Vagina (tissue), 2 donors: ENCODE results near the gene HEMK1. TPM values are rescaled to one million over a fixed set of nuclear protein-coding genes. Genes with fewer than 3 reads are reported as not detected.

ENCODE experiments used
- DNase-seq, 2 donors: peaks; one replicate each; pipeline ENCODE4 v3.0.0-alpha.2; 2017; ENCODE audit errors: extremely low spot score in 2 of 2
- H3K27ac ChIP-seq: fragments of 200-600 bp; sonication (generic); one replicate; pipeline ENCODE4 v1.5.1; 2019
- H3K27me3 ChIP-seq: fragments of 200-600 bp; sonication (generic); one replicate; pipeline ENCODE4 v1.5.1; 2019
- H3K36me3 ChIP-seq, 2 donors: fragments of 200-600 bp; sonication (generic); one replicate each; pipeline ENCODE4 v1.5.1; 2017 to 2019
- H3K4me1 ChIP-seq: fragments of 200-600 bp; sonication (generic); one replicate; pipeline ENCODE4 v1.5.1; 2019
- H3K4me3 ChIP-seq, 2 donors: fragments of 200-600 bp; sonication (generic); 1 replicate in 1 of 2; 2 replicates in 1 of 2; pipeline ENCODE4 v1.5.1; 2016 to 2019
- H3K9me3 ChIP-seq: fragments of 200-600 bp; sonication (generic); one replicate; pipeline ENCODE4 v1.5.1; 2019
- POLR2A ChIP-seq, 2 donors: fragments of 450-650 bp; IDR thresholded peaks; one replicate each; pipeline ENCODE4 v1.6.1; 2017; ENCODE audit warnings: antibody characterized with exemption in 2 of 2, mild to moderate bottlenecking in 2 of 2, moderate library complexity in 2 of 2
- POLR2AphosphoS5 ChIP-seq, 2 donors: sonication (generic); formaldehyde crosslinking; IDR thresholded peaks; one replicate each; pipeline ENCODE4 v1.9.0; 2017; ENCODE audit warnings: antibody characterized with exemption in 2 of 2, mild to moderate bottlenecking in 2 of 2, low read depth in 1 of 2; ENCODE audit not compliant: insufficient read depth in 1 of 2
- intact Hi-C: fragments of 100-400 bp; cut with DNase I; formaldehyde crosslinking; loops from one replicate; pipeline ENCODE4 v1.15.1; 2023
- total RNA-seq: library from RNA; depleted of rRNA; stranded (reverse); fragments of >200 nt; gene quantifications from one replicate; pipeline ENCODE4 v1.2.3, GENCODE V29; 2016
- TF ChIP-seq, protein P1 (sequence below), 3 experiments: fragments of 450-650 bp in 2 of 3; fragments of 200-600 bp in 1 of 3; sonication (generic) in 1 of 3; IDR thresholded peaks; one replicate each; pipeline ENCODE4 v1.5.1; 2017 to 2019; ENCODE audit warnings: antibody characterized with exemption in 3 of 3, mild to moderate bottlenecking in 2 of 3, moderate library complexity in 2 of 3

HEMK1 gene
- total RNA-seq, 1 donor from 2014 or later = 3.4 TPM

DNA sequence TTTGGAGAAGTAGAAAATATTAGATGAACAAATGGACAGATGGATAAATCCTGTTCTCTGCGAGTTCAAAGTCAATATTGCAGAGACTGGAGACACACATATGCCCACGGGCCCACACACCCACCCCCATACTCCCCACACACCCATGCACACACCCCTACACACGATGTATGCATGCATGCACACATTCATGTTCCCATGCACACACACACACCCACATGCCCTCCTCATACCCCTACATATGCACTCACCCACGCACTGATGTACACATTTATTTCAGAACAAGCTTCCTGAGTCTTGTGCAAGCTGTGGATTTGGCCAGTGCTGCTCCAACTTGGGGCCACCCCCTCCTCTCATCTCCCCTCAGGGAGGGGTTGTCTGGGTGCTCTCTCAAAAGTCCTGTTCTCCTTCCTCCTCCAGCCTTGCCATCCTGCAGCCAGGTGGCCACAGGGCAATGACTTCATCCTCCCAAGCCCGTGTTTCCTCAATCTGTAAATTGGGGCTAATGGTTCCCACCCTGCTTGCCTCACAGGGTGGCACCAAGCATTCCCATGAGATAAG, 64.0 kb downstream of the HEMK1 start:
- no peak for DNase-seq
- Histone ChIP-seq H3K4me1 (peaks cover 33% of the 10 kb centered on the region), H3K4me3 (no peak overlapping the region)

GRCh38 chr3:50635066-50635465, 65.7 kb downstream of the HEMK1 start:
- Histone ChIP-seq H3K27ac (no peak overlapping the region), H3K27me3 (no peaks in the 10 kb centered on the region), H3K9me3 (no peaks in the 10 kb centered on the region), H3K4me3 (no peak overlapping the region), H3K36me3 (no peaks in the 10 kb centered on the region), H3K4me1 (peaks cover 28% of the 10 kb centered on the region)
- intact Hi-C loops = no loop called here
- TF ChIP-seq, protein P1, sequence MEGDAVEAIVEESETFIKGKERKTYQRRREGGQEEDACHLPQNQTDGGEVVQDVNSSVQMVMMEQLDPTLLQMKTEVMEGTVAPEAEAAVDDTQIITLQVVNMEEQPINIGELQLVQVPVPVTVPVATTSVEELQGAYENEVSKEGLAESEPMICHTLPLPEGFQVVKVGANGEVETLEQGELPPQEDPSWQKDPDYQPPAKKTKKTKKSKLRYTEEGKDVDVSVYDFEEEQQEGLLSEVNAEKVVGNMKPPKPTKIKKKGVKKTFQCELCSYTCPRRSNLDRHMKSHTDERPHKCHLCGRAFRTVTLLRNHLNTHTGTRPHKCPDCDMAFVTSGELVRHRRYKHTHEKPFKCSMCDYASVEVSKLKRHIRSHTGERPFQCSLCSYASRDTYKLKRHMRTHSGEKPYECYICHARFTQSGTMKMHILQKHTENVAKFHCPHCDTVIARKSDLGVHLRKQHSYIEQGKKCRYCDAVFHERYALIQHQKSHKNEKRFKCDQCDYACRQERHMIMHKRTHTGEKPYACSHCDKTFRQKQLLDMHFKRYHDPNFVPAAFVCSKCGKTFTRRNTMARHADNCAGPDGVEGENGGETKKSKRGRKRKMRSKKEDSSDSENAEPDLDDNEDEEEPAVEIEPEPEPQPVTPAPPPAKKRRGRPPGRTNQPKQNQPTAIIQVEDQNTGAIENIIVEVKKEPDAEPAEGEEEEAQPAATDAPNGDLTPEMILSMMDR (IDR thresholded peaks at IDR 0.05) = no peak
- TF ChIP-seq POLR2A (IDR thresholded peaks at IDR 0.05) (no peak), POLR2AphosphoS5 (IDR thresholded peaks at IDR 0.05; ENCODE audit: insufficient read depth in 1 of 2, low read depth in 1 of 2) (no peak)
- DNase-seq = no peak

More for the DNA sequence above, 64.0 kb downstream of the HEMK1 start:
- no peaks in the 10 kb centered on the region for H3K27me3 ChIP-seq
- no peaks in the 10 kb centered on the region for H3K9me3 ChIP-seq
- no peaks in the 10 kb centered on the region for H3K36me3 ChIP-seq
- intact Hi-C loops = no loop called here
- no peak overlapping the region for H3K27ac ChIP-seq
- TF ChIP-seq POLR2A (IDR thresholded peaks at IDR 0.05) (no peak), POLR2AphosphoS5 (IDR thresholded peaks at IDR 0.05; ENCODE audit: insufficient read depth in 1 of 2, low read depth in 1 of 2) (no peak)
- TF ChIP-seq, protein P1 (IDR thresholded peaks at IDR 0.05) = no peak

DNA sequence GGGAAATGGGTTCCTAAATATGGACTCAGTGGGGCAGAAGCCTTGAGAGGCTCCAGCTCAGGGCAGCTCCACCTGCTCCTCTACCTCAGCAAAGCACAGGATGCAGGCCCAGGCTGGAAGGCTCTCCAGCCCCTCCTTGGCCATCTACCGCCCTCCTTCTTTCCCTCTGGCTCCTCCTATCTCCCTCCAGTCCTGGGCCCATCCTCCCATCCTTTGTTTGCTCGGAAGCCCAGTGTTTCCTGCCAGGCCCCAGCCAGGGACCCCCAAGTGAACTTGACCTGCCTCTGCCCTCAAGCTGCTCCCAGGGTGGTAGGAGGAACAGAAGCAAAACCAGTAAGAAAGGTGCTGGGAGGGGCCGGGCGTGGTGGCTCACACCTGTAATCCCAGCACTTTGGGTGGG, 67.7 kb downstream of the HEMK1 start:
- no peak for DNase-seq
- Histone ChIP-seq H3K4me3 (no peak overlapping the region), H3K9me3 (no peaks in the 10 kb centered on the region), H3K4me1 (peaks cover 18% of the 10 kb centered on the region), H3K27me3 (no peaks in the 10 kb centered on the region), H3K27ac (no peak overlapping the region), H3K36me3 (peaks cover 0 to 1% of the 10 kb centered on the region in 2 donors)
- no peak for TF ChIP-seq POLR2AphosphoS5 (IDR thresholded peaks at IDR 0.05; ENCODE audit: insufficient read depth in 1 of 2, low read depth in 1 of 2)
- TF ChIP-seq POLR2A (IDR thresholded peaks at IDR 0.05) = no peak
- TF ChIP-seq, protein P1 (IDR thresholded peaks at IDR 0.05) = no peak
- intact Hi-C loops = no loop called here

DNA sequence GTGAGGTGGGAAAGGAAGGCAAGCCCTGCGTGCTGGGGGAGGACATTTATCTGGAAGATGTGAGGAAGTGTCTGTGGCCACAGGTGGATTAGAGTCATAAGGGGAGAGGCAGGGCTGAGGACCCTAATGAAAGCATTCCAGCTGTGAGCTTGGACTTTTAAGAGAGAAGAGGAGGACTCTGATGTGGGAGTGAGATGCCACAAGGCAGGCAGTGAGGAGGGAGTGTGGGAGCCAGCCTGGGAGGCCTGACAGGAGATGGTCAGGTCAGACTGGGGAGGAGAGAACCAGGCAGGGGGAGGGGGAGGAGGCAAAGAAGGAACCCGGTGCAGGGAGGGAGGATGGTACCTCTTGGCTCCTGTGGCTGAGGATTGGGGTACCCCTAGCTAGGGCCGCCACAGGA, 68.6 kb downstream of the HEMK1 start:
- intact Hi-C loops = no loop called here
- Histone ChIP-seq H3K4me3 (no peak overlapping the region), H3K4me1 (peaks cover 9% of the 10 kb centered on the region), H3K27ac (no peak overlapping the region), H3K9me3 (no peaks in the 10 kb centered on the region), H3K27me3 (no peaks in the 10 kb centered on the region), H3K36me3 (peaks cover 0 to 8% of the 10 kb centered on the region in 2 donors)
- no peak for DNase-seq
- TF ChIP-seq POLR2A (IDR thresholded peaks at IDR 0.05) (no peak), POLR2AphosphoS5 (IDR thresholded peaks at IDR 0.05; ENCODE audit: insufficient read depth in 1 of 2, low read depth in 1 of 2) (no peak)
- TF ChIP-seq, protein P1 (IDR thresholded peaks at IDR 0.05) = no peak

DNA sequence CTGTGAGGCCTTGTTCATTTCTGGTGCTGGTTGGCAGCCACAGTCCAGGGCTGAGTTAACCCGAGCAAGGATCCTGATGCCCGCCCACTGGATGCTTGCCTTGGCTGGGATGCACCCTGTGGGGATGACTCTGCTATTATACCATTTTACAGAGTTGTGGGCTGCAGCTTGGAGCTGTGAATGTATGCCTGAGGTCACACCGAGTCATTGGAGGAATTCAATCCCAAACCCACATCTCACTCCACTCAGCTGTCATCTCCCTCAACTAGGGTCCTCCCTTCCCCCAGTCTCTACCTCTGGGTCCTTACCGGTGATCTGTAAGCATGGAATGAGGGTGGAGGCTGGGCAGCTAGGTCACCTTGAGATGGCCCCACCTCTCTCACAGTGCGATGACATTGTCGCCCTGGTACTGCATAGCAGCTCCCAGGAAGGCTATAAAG, 69.8 kb downstream of the HEMK1 start:
- Histone ChIP-seq H3K27ac (no peak overlapping the region), H3K9me3 (no peaks in the 10 kb centered on the region), H3K4me3 (no peak overlapping the region), H3K36me3 (peaks cover 0 to 11% of the 10 kb centered on the region in 2 donors), H3K4me1 (peaks cover 9% of the 10 kb centered on the region), H3K27me3 (no peaks in the 10 kb centered on the region)
- intact Hi-C loops = no loop called here
- DNase-seq = no peak
- TF ChIP-seq POLR2A (IDR thresholded peaks at IDR 0.05) (no peak), POLR2AphosphoS5 (IDR thresholded peaks at IDR 0.05; ENCODE audit: insufficient read depth in 1 of 2, low read depth in 1 of 2) (no peak)
- TF ChIP-seq, protein P1 (IDR thresholded peaks at IDR 0.05) = no peak
